GM12878 (cell line): ENCODE data around the gene VWA7. TPM values are rescaled to one million over a fixed set of nuclear protein-coding genes. Genes with fewer than 3 reads are reported as not detected.

Experiments used
- ATF3 ChIP-seq: IDR thresholded peaks from 2 replicates; pipeline ENCODE4 v1.6.1; 2011; ENCODE audit warnings: low read depth, mild to moderate bottlenecking, low read length, moderate library complexity, borderline replicate concordance; ENCODE audit errors: extremely low read depth
- BACH1 ChIP-seq: fragments of 450-650 bp; IDR thresholded peaks from 2 replicates; pipeline ENCODE4 v1.6.1; 2017; ENCODE audit warnings: mild to moderate bottlenecking, borderline replicate concordance
- ETV6 ChIP-seq, 2 experiments: fragments of 450-650 bp in 1 of 2; IDR thresholded peaks in 1 of 2; conservative IDR thresholded peaks in 1 of 2; 2 replicates each; pipeline ENCODE4 v1.6.1; 2014; ENCODE audit warnings: antibody characterized with exemption in 1 of 2, borderline replicate concordance in 1 of 2, low read depth in 1 of 2, mild to moderate bottlenecking in 1 of 2, moderate library complexity in 1 of 2
- HDGF ChIP-seq: fragments of 450-650 bp; IDR thresholded peaks from 2 replicates; pipeline ENCODE4 v1.6.1; 2016; ENCODE audit warnings: antibody characterized with exemption
- LARP7 ChIP-seq: fragments of 450-650 bp; IDR thresholded peaks from 2 replicates; pipeline ENCODE4 v1.6.1; 2017; ENCODE audit warnings: mild to moderate bottlenecking
- NKRF ChIP-seq: fragments of 450-650 bp; conservative IDR thresholded peaks from 2 replicates; pipeline ENCODE4 v1.6.1; 2017; ENCODE audit warnings: mild to moderate bottlenecking, moderate library complexity
- NR2F1 ChIP-seq: fragments of 450-650 bp; conservative IDR thresholded peaks from 2 replicates; pipeline ENCODE4 v1.6.1; 2017; ENCODE audit warnings: mild to moderate bottlenecking
- POLR2A ChIP-seq: IDR thresholded peaks from 2 replicates; pipeline ENCODE4 v1.6.1; 2011; ENCODE audit warnings: low read depth, mild to moderate bottlenecking, low read length
- POLR2AphosphoS2 ChIP-seq: IDR thresholded peaks from 2 replicates; pipeline ENCODE4 v1.6.1; 2011; ENCODE audit warnings: low read depth, mild to moderate bottlenecking, low read length, improper control_type of control experiment, moderate library complexity
- POLR2AphosphoS5 ChIP-seq: IDR thresholded peaks from 2 replicates; pipeline ENCODE4 v1.6.1; 2011; ENCODE audit warnings: mild to moderate bottlenecking, low read length, inconsistent platforms
- SMAD5 ChIP-seq: IDR thresholded peaks from 2 replicates; pipeline ENCODE4 v1.6.1; 2016; ENCODE audit warnings: antibody characterized with exemption, low read depth
- SP1 ChIP-seq: IDR thresholded peaks from one replicate; pipeline ENCODE4 v1.6.1; 2011; ENCODE audit warnings: low read depth, low read length
- YY1 ChIP-seq: IDR thresholded peaks from 2 replicates; pipeline ENCODE4 v1.6.1; 2011; ENCODE audit warnings: low read depth, mild to moderate bottlenecking, low read length
- polyA plus RNA-seq, 11 experiments: library from polyadenylated mRNA; depleted of rRNA in 4 of 11; unstranded in 6 of 11; stranded (reverse) in 5 of 11; fragments of >200 nt; fragmentation: Nextera tagmentation in 4 of 11; fragmentation: Illumina TruSeq in 1 of 11; extraction: Ambion mirVana in 4 of 11; extraction: Trizol in 1 of 11; gene quantifications; 1 replicate in 1 of 11; 2 replicates in 10 of 11; pipeline versions ENCODE4 v1.2.1 to v1.2.3, GENCODE V29; 2011 to 2016; ENCODE audit warnings: inconsistent platforms in 2 of 11, missing spikeins in 2 of 11, low read depth in 1 of 11
- total RNA-seq, 4 experiments: library from RNA; depleted of rRNA in 3 of 4; stranded (reverse); fragments of >200 nt in 3 of 4; fragmentation: Illumina TruSeq in 1 of 4; extraction: Trizol in 1 of 4; gene quantifications; 2 replicates each; pipeline versions ENCODE4 v1.2.1 to v1.2.3, GENCODE V29; 2013 to 2021

The VWA7 gene
- total and polyA plus RNA-seq, 10 of the 15 experiments (the other 5 are each of a cell fraction or from before 2014, with no cell fraction given) = 0.11 to 3.1 (median 1.2) TPM; not detected in 1

DNA sequence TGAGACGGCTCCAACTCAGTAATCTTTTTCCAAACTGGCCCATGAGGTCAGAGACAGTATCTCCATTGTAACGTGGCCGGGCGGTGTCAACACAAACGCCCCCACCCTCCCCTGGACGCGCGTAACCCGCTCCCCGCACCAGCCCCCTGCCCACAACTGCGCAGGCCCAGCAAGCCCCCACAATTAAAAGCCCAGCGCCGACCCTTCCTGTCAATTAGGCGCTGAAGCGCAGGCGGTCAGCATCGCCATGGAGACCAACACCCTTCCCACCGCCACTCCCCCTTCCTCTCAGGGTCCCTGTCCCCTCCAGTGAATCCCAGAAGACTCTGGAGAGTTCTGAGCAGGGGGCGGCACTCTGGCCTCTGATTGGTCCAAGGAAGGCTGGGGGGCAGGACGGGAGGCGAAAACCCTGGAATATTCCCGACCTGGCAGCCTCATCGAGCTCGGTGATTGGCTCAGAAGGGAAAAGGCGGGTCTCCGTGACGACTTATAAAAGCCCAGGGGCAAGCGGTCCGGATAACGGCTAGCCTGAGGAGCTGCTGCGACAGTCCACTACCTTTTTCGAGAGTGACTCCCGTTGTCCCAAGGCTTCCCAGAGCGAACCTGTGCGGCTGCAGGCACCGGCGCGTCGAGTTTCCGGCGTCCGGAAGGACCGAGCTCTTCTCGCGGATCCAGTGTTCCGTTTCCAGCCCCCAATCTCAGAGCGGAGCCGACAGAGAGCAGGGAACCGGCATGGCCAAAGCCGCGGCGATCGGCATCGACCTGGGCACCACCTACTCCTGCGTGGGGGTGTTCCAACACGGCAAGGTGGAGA lies 38.1 kb upstream of the VWA7 start, which contains the start of the genes HSPA1A and HSPA1L (continued):
- TF ChIP-seq POLR2A (peak; percentile 81), NR2F1 (no peak), BACH1 (peak; percentile 81; the same call in 1 of the 2 replicates), POLR2AphosphoS2 (0 out of 2 replicates have a peak, but pooled peaks have one; percentile 64), ATF3 (no peak), POLR2AphosphoS5 (peak; percentile 93), YY1 (0 out of 2 replicates have a peak, but pooled peaks have one; percentile 7), SMAD5 (no peak; the same call in 1 of the 2 replicates), SP1 (peak; percentile 12), HDGF (no peak), LARP7 (peak; percentile 58; the same call in 1 of the 2 replicates), ETV6 (conservative IDR thresholded peaks at IDR 0.05 in 1 of 2, IDR thresholded peaks at IDR 0.05 in 1 of 2; ENCODE audit: borderline replicate concordance in 1 of 2, low read depth in 1 of 2) (no peak), NKRF (peak; percentile 52; the same call in 1 of the 2 replicates)
- TF ChIP-seq, all 136 proteins: peak for 22
